HUES64 (cell line): Measurements from ENCODE around the gene CHAMP1.

ENCODE experiments used
- H3K27ac ChIP-seq: 2 replicates; pipeline ENCODE4 v1.7.0; 2013; ENCODE audit warnings: low read depth, low read length, inconsistent platforms
- H3K27me3 ChIP-seq: 2 replicates; pipeline ENCODE4 v1.6.1; 2013; ENCODE audit warnings: mild to moderate bottlenecking, low read length; ENCODE audit not compliant: insufficient read depth
- H3K36me3 ChIP-seq: 2 replicates; pipeline ENCODE4 v1.6.1; 2013; ENCODE audit warnings: mild to moderate bottlenecking, low read length; ENCODE audit not compliant: insufficient read depth
- H3K4me1 ChIP-seq: 2 replicates; pipeline ENCODE4 v1.6.1; 2013; ENCODE audit warnings: mild to moderate bottlenecking, low read length, moderate library complexity; ENCODE audit not compliant: insufficient read depth
- H3K4me3 ChIP-seq: 2 replicates; pipeline ENCODE4 v1.5.1; 2013; ENCODE audit warnings: mild to moderate bottlenecking, low read length, moderate library complexity
- H3K9ac ChIP-seq: 2 replicates; pipeline ENCODE4 v1.6.1; 2013; ENCODE audit warnings: mild to moderate bottlenecking, low read depth, low read length
- H3K9me3 ChIP-seq: 2 replicates; pipeline ENCODE4 v1.6.1; 2013; ENCODE audit warnings: low read depth, low read length; ENCODE audit not compliant: insufficient read depth
- WGBS: fragments of 150-250, 120-280 bp; methylation state at CpG from one replicate; pipeline ENCODE4 v1.1.7; 2013; ENCODE audit warnings: missing lambda C conversion rate; 5-methylcytosine and 5-hydroxymethylcytosine counted together

Gene CHAMP1

DNA sequence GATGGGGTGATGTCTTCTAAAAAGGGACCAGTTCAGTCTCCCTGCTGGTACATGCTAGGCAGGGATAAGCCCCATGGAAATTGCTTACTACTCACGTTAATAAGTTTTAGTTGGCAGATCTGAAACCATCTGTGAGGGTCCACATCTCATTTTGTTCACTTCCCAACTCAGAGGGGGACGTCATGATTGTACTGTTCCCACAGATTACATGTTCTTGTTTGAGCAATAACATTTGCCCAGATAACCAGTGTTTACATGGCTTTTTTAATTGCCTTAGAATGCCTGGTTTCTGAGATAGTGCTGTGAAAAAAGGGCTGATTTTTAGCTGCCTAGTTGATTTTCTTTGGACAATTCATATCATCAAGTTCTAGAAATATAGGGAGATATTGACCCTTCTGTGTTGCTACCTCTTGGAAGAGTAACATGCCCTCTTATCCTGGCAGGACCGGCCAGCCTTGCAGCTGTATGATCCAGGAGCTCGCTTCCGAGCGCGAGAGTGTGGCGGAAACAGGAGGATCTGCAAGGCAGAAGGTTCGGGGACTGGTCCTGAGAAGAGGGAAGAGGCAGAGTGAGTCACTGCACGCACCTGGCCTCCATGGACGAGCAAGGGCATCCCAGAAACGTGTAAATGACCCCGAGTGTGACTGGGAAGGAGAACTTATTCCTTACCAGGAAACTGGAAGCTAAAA, 9.8 kb upstream of the CHAMP1 start:
- no peaks in the 10 kb centered on the region for H3K27me3 ChIP-seq
- peaks cover 69% of the 10 kb centered on the region for H3K36me3 ChIP-seq
- no peak overlapping the region for H3K4me3 ChIP-seq
- no peak overlapping the region for H3K9ac ChIP-seq
- no peak overlapping the region for H3K27ac ChIP-seq
- no peaks in the 10 kb centered on the region for H3K9me3 ChIP-seq
- 95% methylated on average over 13 of the region's 13 CpGs for WGBS
- no peaks in the 10 kb centered on the region for H3K4me1 ChIP-seq

DNA sequence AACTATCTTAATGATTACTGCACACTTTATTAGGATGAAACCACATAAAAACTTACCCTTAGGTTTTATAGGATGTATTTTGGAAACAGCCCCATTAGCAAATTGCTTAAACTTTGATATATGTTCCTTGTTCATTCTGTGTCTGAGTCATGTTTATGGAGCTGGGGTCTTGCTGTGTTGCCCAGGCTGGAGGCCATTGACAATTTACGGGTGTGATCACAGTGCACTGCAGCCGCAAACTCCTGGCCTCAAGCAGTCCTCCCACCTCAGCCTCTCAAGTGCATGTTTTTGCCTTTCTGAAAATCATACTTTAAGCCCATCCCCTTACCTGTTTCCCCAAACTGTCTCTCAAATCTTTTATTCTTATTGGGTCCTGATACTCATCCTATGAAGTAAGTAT, 5.2 kb upstream of the CHAMP1 start:
- Histone ChIP-seq H3K4me1 (no peaks in the 10 kb centered on the region), H3K9me3 (no peaks in the 10 kb centered on the region), H3K36me3 (peaks cover 29% of the 10 kb centered on the region), H3K9ac (no peak overlapping the region), H3K27ac (no peak overlapping the region), H3K4me3 (no peak overlapping the region), H3K27me3 (no peaks in the 10 kb centered on the region)
- 96% methylated on average over 2 of the region's 2 CpGs for WGBS

DNA sequence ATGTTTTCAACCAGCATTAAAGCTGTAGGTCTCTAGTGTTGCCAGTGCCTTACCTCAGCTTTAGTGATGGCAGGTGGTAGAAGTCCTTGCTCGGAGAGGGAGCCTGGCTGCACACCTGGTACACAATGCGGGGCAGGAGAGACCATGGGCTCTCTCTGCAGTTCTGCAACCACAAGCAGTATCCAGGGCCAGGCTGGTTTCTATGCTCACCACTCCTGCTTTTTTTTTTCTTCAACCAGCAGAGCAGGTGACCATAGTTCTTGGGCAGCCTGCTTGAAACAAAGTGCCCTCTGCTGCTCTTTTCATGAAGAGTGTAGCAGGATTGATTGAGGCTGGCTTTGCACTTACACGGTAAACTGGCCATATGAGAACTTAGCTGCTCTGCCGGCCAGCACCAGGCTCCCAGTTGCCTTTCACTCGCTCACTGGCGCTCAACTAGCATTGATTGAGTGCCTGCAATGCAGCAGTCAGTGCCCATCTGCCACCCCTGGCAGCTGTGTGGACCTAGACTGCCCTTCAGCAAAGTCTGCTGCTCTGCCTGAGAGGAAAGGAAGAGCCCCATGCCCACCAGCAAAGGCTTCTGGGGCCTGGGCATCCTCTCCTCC, 4.4 kb upstream of the CHAMP1 start:
- no peaks in the 10 kb centered on the region for H3K9me3 ChIP-seq
- no peaks in the 10 kb centered on the region for H3K4me1 ChIP-seq
- H3K9ac ChIP-seq: no peak overlapping the region
- WGBS: 83% methylated on average over 6 of the region's 6 CpGs
- H3K4me3 ChIP-seq: no peak overlapping the region
- H3K27ac ChIP-seq: no peak overlapping the region
- H3K36me3 ChIP-seq: peaks cover 21% of the 10 kb centered on the region
- H3K27me3 ChIP-seq: no peaks in the 10 kb centered on the region

DNA sequence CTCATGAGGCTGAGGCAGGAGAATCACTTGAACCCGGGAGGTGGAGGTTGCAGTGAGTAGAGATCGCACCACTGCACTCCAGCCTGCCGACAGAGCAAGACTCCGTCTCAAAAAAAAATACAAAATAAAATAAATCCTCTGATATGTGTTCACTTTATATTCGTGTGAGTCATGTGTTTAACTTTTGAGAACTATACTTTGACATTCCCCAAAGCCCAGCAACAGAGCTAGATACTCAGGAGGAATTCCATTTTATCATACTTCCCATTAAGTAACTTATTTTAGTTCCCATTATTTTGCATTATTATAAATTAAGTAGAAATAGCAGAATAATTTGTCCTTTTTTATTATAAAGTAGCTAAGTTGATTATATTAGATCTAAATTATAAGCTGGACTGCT, 3.3 kb upstream of the CHAMP1 start:
- Histone ChIP-seq H3K9ac (no peak overlapping the region), H3K4me1 (peaks cover 5% of the 10 kb centered on the region), H3K9me3 (no peaks in the 10 kb centered on the region), H3K27ac (no peak overlapping the region), H3K36me3 (peaks cover 13% of the 10 kb centered on the region), H3K4me3 (no peak overlapping the region), H3K27me3 (no peaks in the 10 kb centered on the region)
- whole genome bisulfite sequencing: 88% methylated on average over 3 of the region's 5 CpGs

DNA sequence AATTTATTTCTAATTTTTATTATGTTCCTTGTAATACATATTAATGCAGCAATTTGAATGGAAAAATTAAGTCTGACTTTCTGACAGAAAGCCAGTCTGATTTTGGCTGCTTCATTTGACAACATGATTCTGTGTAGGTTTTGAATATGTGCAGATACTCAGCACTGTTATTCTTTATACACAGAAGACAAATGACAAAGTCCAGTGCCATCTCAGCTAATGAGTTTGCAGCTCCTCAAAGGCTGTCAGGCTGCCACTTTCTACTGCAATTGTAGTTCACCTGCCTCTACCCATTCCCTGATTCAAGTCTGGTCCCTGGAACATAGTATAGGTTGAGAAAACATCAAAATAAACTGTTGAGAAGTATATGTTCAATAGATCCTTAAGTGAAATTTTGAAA, 2.9 kb upstream of the CHAMP1 start:
- no peak overlapping the region for H3K4me3 ChIP-seq

DNA sequence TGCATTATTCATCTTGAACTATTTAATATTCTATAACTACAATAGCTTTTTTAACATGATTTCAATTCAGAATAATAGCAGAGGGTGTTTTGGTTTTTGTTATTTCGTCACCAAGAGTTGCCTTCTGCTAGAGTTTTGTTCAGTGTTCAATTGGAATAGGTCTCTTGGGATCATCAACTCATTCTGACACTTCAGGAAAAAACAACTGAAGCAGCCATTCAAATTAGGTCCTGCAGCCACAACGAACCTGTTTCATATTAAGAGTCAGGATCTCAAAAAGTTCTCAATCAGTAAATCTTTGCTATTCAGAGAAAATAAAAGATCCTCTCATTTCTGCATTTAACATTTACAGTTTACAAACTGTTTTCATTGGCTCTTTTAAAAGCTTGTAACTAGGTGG, 2.4 kb upstream of the CHAMP1 start:
- WGBS: 72% methylated on average over 2 of the region's 2 CpGs
- Histone ChIP-seq H3K9me3 (no peaks in the 10 kb centered on the region), H3K27ac (no peak overlapping the region), H3K27me3 (no peaks in the 10 kb centered on the region), H3K4me1 (peaks cover 5% of the 10 kb centered on the region), H3K9ac (no peak overlapping the region), H3K36me3 (peaks cover 4% of the 10 kb centered on the region), H3K4me3 (no peak overlapping the region)

More for the DNA sequence above, 2.9 kb upstream of the CHAMP1 start:
- no peaks in the 10 kb centered on the region for H3K27me3 ChIP-seq
- peaks cover 9% of the 10 kb centered on the region for H3K36me3 ChIP-seq
- peaks cover 5% of the 10 kb centered on the region for H3K4me1 ChIP-seq
- no peaks in the 10 kb centered on the region for H3K9me3 ChIP-seq
- H3K27ac ChIP-seq: no peak overlapping the region
- no peak overlapping the region for H3K9ac ChIP-seq

DNA sequence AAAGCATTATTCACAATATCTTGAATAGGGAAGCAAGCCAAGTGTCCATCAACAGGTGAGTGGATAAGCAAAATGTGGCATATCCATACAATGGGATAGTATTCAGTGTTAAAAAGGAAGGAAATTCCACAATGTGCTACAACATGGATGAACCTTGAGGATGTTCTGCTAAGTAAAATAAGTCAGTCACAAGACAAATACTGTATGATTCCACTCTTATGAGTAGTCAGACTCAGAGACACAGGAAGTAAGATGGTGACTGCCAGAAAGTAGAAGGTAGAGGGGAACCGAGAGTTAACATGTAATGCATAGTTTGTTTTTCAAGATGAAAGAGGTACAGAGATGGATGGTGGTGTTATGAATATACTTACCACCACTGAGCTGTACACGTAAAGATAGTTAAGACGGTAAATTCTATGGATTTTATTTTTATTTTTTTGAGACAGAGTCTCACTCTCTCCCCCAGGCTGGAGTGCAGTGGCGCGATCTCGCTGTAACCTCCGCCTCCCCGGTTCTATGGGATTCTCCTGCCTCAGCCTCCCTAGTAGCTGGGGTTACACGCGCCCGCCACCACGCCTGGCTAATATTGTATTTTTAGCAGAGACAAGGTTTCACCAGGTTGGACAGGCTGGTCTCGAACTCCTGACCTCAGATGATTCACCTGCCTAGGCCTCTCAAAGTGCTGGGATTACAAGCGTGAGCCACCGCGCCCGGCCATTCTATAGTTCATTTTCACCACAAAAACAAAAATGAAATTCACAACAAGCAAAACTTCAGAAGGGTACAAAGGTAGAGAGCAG, 1.0 kb upstream of the CHAMP1 start:
- peak overlapping the region; percentile 91 for H3K9ac ChIP-seq
- H3K36me3 ChIP-seq: 0 out of 2 replicates have a peak, but pooled peaks cover 5% of the 10 kb centered on the region
- no peaks in the 10 kb centered on the region for H3K9me3 ChIP-seq
- H3K4me1 ChIP-seq: peaks cover 5% of the 10 kb centered on the region
- WGBS: 94% methylated on average over 16 of the region's 17 CpGs
- peak overlapping the region; percentile 90 for H3K4me3 ChIP-seq
- no peak overlapping the region; the same call in 1 of the 2 replicates for H3K27ac ChIP-seq
- H3K27me3 ChIP-seq: no peaks in the 10 kb centered on the region

DNA sequence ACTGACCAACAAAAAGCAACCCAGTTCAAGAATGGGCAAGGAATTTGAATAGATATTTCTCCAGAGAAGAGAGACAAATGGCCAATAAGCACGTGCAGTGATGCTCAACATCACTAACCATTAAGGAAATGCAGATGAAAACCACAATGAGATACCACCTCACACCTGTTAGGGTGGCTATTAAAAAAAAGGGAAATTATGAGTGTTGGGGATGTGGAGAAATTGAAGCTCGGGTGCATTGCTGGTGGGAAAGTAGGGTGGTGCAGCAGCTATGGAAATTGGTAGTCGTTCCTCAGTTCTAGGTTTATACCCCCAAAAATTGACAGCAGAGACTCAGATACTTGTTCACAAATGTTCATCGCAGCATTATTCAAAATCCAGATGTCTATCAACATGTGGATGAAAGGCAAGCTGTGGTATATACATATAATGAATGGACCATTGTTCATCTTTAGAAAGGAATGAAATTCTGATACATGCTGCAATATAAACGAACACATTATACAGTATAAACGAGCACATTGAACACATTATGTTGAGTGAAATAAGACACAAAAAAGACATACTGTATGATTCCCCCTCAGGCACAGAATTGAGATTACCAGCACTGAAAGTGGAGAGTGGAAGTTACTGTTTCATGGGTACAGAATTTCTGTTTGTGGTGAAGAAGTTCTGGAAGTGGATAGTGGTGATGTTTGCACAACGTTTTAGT, 927 bp downstream of the CHAMP1 start:
- 52% methylated on average over 3 of the region's 7 CpGs for WGBS
- Histone ChIP-seq H3K27me3 (no peaks in the 10 kb centered on the region), H3K27ac (peak overlapping the region; percentile 81; the same call in 1 of the 2 replicates), H3K36me3 (peaks cover 7% of the 10 kb centered on the region), H3K4me1 (peaks cover 5% of the 10 kb centered on the region), H3K4me3 (peak overlapping the region; percentile 90), H3K9ac (peak overlapping the region; percentile 91), H3K9me3 (no peaks in the 10 kb centered on the region)

DNA sequence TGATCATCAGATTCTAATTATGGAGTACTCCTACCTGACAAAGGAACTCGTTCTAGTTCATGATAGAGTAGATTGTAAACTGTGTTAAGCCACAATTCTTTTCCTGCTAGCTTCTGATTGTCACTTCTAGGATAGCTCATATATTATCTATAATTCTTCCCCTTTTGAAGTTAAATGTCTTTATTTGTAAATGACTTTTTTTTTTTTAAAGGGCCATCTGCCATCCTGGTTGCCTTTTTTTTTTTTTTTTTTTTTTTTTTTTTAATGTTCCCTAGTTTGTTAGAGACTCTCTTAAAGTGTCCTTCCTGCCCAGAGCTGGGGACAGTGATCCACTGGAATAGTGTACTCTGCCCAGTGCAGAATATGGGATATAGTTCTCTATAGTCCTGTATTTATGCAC, 4.3 kb downstream of the CHAMP1 start:
- Histone ChIP-seq H3K36me3 (peaks cover 37% of the 10 kb centered on the region), H3K27me3 (no peaks in the 10 kb centered on the region), H3K9ac (no peak overlapping the region), H3K4me3 (no peak overlapping the region), H3K9me3 (no peaks in the 10 kb centered on the region), H3K4me1 (peaks cover 5% of the 10 kb centered on the region), H3K27ac (no peak overlapping the region)
- no CpG with 5 or more reads among the region's 1 CpG for WGBS

DNA sequence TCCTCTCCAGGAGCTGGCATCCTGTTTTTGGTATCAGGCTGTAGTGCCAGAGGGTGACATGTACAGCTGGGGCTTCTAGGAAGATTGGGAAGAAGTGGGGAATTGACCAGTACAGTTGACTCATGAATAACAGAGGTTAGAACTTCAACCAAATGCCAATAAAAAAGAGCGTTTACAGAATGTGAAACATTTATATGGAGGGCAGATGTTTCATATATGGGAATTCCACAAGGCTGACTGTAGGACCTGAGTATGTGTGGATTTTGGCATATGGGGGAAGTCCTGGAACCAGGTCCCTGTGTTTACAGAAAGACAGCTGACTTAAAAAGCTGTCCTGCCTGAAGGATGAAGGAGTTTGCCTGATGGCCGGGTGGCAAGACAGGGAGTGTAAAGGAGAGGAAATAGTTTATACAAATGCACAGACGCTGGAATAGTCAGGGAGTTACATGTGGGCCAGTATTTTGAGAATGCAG, 5.2 kb downstream of the CHAMP1 start:
- Histone ChIP-seq H3K4me1 (peaks cover 5% of the 10 kb centered on the region), H3K36me3 (peaks cover 46% of the 10 kb centered on the region), H3K4me3 (no peak overlapping the region), H3K9ac (no peak overlapping the region), H3K27me3 (no peaks in the 10 kb centered on the region), H3K27ac (no peak overlapping the region), H3K9me3 (no peaks in the 10 kb centered on the region)
- WGBS: 91% methylated on average over 3 of the region's 3 CpGs

DNA sequence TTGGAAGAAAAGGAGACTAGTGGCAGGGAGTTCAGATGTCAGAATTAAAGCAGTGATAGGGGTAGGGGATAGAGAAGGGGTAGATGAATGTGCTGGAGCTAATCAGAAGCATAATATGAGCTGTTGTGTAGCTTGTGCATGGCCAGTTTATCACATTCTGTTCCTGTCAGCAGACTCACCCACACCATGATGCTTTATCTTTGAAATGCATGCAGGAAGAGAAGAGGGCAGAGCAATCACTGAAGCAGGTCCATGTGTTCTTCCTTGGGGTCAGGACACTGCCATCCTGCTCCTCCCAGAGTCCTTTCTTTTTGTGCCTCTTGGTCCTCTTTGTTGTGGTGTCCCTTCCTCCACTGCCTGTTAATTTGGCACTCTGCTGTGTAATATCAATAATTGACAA, 5.8 kb downstream of the CHAMP1 start:
- no peak overlapping the region for H3K4me3 ChIP-seq
- H3K27ac ChIP-seq: no peak overlapping the region
- H3K4me1 ChIP-seq: peaks cover 5% of the 10 kb centered on the region
- H3K27me3 ChIP-seq: no peaks in the 10 kb centered on the region
- H3K9me3 ChIP-seq: no peaks in the 10 kb centered on the region
- no peak overlapping the region for H3K9ac ChIP-seq
- H3K36me3 ChIP-seq: peaks cover 52% of the 10 kb centered on the region
